H1 (cell line): ENCODE results near the gene PLEKHM3. TPM values are rescaled to one million over a fixed set of nuclear protein-coding genes. Genes with fewer than 3 reads are reported as not detected.

Source experiments
- CHD1 ChIP-seq: IDR thresholded peaks from 2 replicates; pipeline ENCODE4 v1.6.1; 2012; ENCODE audit warnings: low read depth, low read length, improper control_type of control experiment
- MAX ChIP-seq: IDR thresholded peaks from 2 replicates; pipeline ENCODE4 v1.6.1; 2012; ENCODE audit warnings: inconsistent platforms
- polyA plus RNA-seq, 7 experiments: library from polyadenylated mRNA; depleted of rRNA in 3 of 7; stranded (reverse) in 5 of 7; unstranded in 2 of 7; fragments of >200 nt in 5 of 7; fragments of 200-250 nt in 2 of 7; gene quantifications; 1 replicate in 5 of 7; 2 replicates in 1 of 7; 4 replicates in 1 of 7; pipeline versions ENCODE4 v1.2.1 to v1.2.3, GENCODE V29; 2011 to 2013; ENCODE audit warnings: missing spikeins in 2 of 7, mixed read lengths in 2 of 7
- total RNA-seq: library from RNA; stranded (reverse); fragmentation: NEBNext Ultra II Directional; extraction: Animal tissue kit (Norgen Biotek cat#: 25700); gene quantifications from 2 replicates; pipeline ENCODE4 v1.2.1, GENCODE V29; 2021

PLEKHM3 gene
- total and polyA plus RNA-seq, 2 of the 8 experiments (the other 6 are each of a cell fraction or from before 2014, with no cell fraction given), result 2.3 to 5.8 TPM

GRCh38 chr2:207921606-207922005 lies 103.7 kb downstream of the PLEKHM3 start (continued):
- TF ChIP-seq MAX (no peak), CHD1 (no peak)
